HepG2 (cell line): Measurements from ENCODE around the gene FXYD5. TPM values are rescaled to one million over a fixed set of nuclear protein-coding genes. Genes with fewer than 3 reads are reported as not detected.

Source experiments
- HMGXB4 ChIP-seq, 2 experiments: sonication (generic) in 1 of 2; formaldehyde crosslinking in 1 of 2; IDR thresholded peaks; 2 replicates each; pipeline versions ENCODE4 v1.4.0 to v1.6.1; 2018 to 2020; ENCODE audit warnings: missing genetic modification reagents in 2 of 2, borderline replicate concordance in 1 of 2, low read depth in 1 of 2, mild to moderate bottlenecking in 1 of 2, missing biosample characterization in 1 of 2
- KDM1A ChIP-seq: IDR thresholded peaks from 2 replicates; pipeline ENCODE4 v1.6.1; 2016; ENCODE audit warnings: missing compliant biosample characterization
- NONO ChIP-seq, 2 experiments: fragments of 450-650 bp in 1 of 2; sonication (generic) in 1 of 2; formaldehyde crosslinking in 1 of 2; IDR thresholded peaks in 1 of 2; conservative IDR thresholded peaks in 1 of 2; 2 replicates each; pipeline versions ENCODE4 v1.6.1 to v1.8.0; 2017 to 2022; ENCODE audit warnings: mild to moderate bottlenecking in 1 of 2, missing genetic modification reagents in 1 of 2, moderate library complexity in 1 of 2
- NR0B2 ChIP-seq: sonication (generic); formaldehyde crosslinking; IDR thresholded peaks from 2 replicates; pipeline ENCODE4 v1.4.0; 2020; ENCODE audit warnings: mild to moderate bottlenecking, missing genetic modification reagents
- ONECUT2 ChIP-seq: sonication (generic); formaldehyde crosslinking; IDR thresholded peaks from 2 replicates; pipeline ENCODE4 v1.4.0; 2020; ENCODE audit warnings: missing genetic modification reagents
- SYNCRIP ChIP-seq: fragments of 200-400 bp; formaldehyde crosslinking; IDR thresholded peaks from 2 replicates; pipeline ENCODE4 v1.6.1; 2018; ENCODE audit warnings: mild to moderate bottlenecking, low read depth, low read length; ENCODE audit not compliant: insufficient read depth
- TCF12 ChIP-seq, 2 experiments: fragments of 450-650 bp in 1 of 2; sonication (generic) in 1 of 2; formaldehyde crosslinking in 1 of 2; IDR thresholded peaks; 2 replicates each; pipeline versions ENCODE4 v1.6.1 to v1.8.0; 2017 to 2022; ENCODE audit warnings: antibody characterized with exemption in 1 of 2, mild to moderate bottlenecking in 1 of 2, missing genetic modification reagents in 1 of 2, moderate library complexity in 1 of 2
- ZFP62 ChIP-seq: sonication (generic); formaldehyde crosslinking; IDR thresholded peaks from 2 replicates; pipeline ENCODE4 v1.4.0; 2020; ENCODE audit warnings: missing genetic modification reagents
- ZNF282 ChIP-seq: fragments of 450-650 bp; IDR thresholded peaks from 2 replicates; pipeline ENCODE4 v1.6.1; 2018; ENCODE audit not compliant: partially characterized antibody
- ZNF629 ChIP-seq: sonication (generic); formaldehyde crosslinking; conservative IDR thresholded peaks from 2 replicates; pipeline ENCODE4 v1.5.0; 2020; ENCODE audit warnings: missing genetic modification reagents
- ZSCAN9 ChIP-seq: IDR thresholded peaks from 2 replicates; pipeline ENCODE4 v1.6.1; 2016; ENCODE audit warnings: borderline replicate concordance
- polyA plus RNA-seq, 8 experiments: library from polyadenylated mRNA; depleted of rRNA in 3 of 8; stranded (reverse) in 7 of 8; unstranded in 1 of 8; fragments of >200 nt; fragmentation: Illumina TruSeq in 4 of 8; extraction: Trizol in 4 of 8; gene quantifications; 2 replicates each; pipeline versions ENCODE4 v1.2.1 to v1.2.3, GENCODE V29; 2011 to 2016; ENCODE audit warnings: low read depth in 4 of 8, missing spikeins in 1 of 8, mixed read lengths in 1 of 8; ENCODE audit not compliant: insufficient read depth in 1 of 8
- total RNA-seq, 5 experiments: library from RNA; depleted of rRNA; stranded (reverse); fragments of >200 nt; fragmentation: Illumina TruSeq; extraction: Trizol; gene quantifications; 2 replicates each; pipeline ENCODE4 v1.2.3, GENCODE V29; 2016; ENCODE audit warnings: low read depth in 1 of 5
- TF ChIP-seq, protein P1 (sequence below): fragments of 450-650 bp; IDR thresholded peaks from 2 replicates; pipeline ENCODE4 v1.6.1; 2017; ENCODE audit warnings: mild to moderate bottlenecking
- TF ChIP-seq, protein P2 (sequence below): sonication (generic); formaldehyde crosslinking; IDR thresholded peaks from 2 replicates; pipeline ENCODE4 v1.5.0; 2020; ENCODE audit warnings: missing genetic modification reagents, mild to moderate bottlenecking, borderline replicate concordance
- TF ChIP-seq, protein P3 (sequence below): sonication (generic); formaldehyde crosslinking; IDR thresholded peaks from 2 replicates; pipeline ENCODE4 v1.4.0; 2020; ENCODE audit warnings: missing genetic modification reagents
- TF ChIP-seq, protein P4 (sequence below): sonication (generic); formaldehyde crosslinking; IDR thresholded peaks from 2 replicates; pipeline ENCODE4 v1.9.0; 2021; ENCODE audit warnings: missing genetic modification reagents, borderline replicate concordance

Gene FXYD5
- total and polyA plus RNA-seq, 2 of the 13 experiments (the other 11 are each of a cell fraction or from before 2014, with no cell fraction given), result 0.65 TPM; not detected in 1

DNA sequence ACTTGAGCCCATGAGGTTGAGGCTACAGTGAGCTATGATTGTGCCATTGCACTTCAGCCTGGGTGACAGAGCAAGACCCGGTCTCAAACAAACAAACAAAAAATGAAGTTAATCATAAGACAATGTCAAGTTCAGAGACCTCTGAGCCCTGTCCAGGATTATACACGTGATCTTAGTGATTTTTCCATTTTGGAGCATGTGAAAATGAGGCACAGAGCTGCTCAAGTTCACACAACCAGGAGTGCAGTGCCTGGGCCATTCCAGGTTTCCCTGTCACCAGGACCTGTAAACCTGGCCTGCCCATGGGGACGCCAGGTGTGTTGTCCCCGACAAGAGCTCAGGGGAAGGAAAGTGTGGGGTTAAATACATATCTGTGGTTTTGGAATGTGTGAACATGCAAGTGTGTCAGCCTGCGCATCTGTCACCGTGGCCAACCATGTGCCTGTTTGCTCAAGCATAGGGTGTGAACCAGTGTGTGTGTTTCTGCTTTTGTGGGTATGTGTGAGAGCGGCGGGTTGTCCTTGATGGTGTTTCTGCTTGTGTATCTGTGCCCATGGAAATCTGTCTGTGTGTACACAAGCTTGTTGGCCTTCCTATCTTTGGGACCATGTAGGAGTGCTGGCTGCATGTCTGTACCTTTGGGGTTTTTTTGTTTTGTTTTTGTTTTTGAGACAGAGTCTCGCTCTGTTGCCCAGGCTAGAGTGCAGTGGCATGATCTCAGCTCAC, 17.4 kb upstream of the FXYD5 start (continued):
- TF ChIP-seq, protein P1, sequence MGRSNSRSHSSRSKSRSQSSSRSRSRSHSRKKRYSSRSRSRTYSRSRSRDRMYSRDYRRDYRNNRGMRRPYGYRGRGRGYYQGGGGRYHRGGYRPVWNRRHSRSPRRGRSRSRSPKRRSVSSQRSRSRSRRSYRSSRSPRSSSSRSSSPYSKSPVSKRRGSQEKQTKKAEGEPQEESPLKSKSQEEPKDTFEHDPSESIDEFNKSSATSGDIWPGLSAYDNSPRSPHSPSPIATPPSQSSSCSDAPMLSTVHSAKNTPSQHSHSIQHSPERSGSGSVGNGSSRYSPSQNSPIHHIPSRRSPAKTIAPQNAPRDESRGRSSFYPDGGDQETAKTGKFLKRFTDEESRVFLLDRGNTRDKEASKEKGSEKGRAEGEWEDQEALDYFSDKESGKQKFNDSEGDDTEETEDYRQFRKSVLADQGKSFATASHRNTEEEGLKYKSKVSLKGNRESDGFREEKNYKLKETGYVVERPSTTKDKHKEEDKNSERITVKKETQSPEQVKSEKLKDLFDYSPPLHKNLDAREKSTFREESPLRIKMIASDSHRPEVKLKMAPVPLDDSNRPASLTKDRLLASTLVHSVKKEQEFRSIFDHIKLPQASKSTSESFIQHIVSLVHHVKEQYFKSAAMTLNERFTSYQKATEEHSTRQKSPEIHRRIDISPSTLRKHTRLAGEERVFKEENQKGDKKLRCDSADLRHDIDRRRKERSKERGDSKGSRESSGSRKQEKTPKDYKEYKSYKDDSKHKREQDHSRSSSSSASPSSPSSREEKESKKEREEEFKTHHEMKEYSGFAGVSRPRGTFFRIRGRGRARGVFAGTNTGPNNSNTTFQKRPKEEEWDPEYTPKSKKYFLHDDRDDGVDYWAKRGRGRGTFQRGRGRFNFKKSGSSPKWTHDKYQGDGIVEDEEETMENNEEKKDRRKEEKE, result no peak
- TF ChIP-seq, protein P2, sequence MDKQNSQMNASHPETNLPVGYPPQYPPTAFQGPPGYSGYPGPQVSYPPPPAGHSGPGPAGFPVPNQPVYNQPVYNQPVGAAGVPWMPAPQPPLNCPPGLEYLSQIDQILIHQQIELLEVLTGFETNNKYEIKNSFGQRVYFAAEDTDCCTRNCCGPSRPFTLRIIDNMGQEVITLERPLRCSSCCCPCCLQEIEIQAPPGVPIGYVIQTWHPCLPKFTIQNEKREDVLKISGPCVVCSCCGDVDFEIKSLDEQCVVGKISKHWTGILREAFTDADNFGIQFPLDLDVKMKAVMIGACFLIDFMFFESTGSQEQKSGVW (CRISPR knock-in tag), result no peak
- TF ChIP-seq ONECUT2 (CRISPR knock-in tag) (no peak), ZSCAN9 (CRISPR knock-in tag) (peak; percentile 27; the same call in 1 of the 2 replicates), ZNF282 (no peak), TCF12 (IDR thresholded peaks at IDR 0.05) (no peak), TCF12 (CRISPR knock-in tag; IDR thresholded peaks at IDR 0.05) (0 out of 2 replicates have a peak, but pooled peaks have one; percentile 28), ZNF629 (no peak), HMGXB4 (CRISPR knock-in tag; IDR thresholded peaks at IDR 0.05; ENCODE audit: borderline replicate concordance in 1 of 2, low read depth in 1 of 2) (0 out of 4 replicates have a peak, but pooled peaks of 1 of the 2 experiments have one; percentile 43), ZFP62 (CRISPR knock-in tag) (no peak), NONO (IDR thresholded peaks at IDR 0.05) (no peak), NONO (CRISPR knock-in tag; conservative IDR thresholded peaks at IDR 0.05) (no peak), SYNCRIP (no peak), KDM1A (no peak), NR0B2 (CRISPR knock-in tag) (no peak)
- TF ChIP-seq, protein P3, sequence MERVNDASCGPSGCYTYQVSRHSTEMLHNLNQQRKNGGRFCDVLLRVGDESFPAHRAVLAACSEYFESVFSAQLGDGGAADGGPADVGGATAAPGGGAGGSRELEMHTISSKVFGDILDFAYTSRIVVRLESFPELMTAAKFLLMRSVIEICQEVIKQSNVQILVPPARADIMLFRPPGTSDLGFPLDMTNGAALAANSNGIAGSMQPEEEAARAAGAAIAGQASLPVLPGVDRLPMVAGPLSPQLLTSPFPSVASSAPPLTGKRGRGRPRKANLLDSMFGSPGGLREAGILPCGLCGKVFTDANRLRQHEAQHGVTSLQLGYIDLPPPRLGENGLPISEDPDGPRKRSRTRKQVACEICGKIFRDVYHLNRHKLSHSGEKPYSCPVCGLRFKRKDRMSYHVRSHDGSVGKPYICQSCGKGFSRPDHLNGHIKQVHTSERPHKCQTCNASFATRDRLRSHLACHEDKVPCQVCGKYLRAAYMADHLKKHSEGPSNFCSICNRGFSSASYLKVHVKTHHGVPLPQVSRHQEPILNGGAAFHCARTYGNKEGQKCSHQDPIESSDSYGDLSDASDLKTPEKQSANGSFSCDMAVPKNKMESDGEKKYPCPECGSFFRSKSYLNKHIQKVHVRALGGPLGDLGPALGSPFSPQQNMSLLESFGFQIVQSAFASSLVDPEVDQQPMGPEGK (CRISPR knock-in tag), result no peak
- TF ChIP-seq, protein P4, sequence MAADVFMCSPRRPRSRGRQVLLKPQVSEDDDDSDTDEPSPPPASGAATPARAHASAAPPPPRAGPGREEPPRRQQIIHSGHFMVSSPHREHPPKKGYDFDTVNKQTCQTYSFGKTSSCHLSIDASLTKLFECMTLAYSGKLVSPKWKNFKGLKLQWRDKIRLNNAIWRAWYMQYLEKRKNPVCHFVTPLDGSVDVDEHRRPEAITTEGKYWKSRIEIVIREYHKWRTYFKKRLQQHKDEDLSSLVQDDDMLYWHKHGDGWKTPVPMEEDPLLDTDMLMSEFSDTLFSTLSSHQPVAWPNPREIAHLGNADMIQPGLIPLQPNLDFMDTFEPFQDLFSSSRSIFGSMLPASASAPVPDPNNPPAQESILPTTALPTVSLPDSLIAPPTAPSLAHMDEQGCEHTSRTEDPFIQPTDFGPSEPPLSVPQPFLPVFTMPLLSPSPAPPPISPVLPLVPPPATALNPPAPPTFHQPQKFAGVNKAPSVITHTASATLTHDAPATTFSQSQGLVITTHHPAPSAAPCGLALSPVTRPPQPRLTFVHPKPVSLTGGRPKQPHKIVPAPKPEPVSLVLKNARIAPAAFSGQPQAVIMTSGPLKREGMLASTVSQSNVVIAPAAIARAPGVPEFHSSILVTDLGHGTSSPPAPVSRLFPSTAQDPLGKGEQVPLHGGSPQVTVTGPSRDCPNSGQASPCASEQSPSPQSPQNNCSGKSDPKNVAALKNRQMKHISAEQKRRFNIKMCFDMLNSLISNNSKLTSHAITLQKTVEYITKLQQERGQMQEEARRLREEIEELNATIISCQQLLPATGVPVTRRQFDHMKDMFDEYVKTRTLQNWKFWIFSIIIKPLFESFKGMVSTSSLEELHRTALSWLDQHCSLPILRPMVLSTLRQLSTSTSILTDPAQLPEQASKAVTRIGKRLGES (CRISPR knock-in tag), result no peak
